Mesendoderm (in vitro differentiated cells): ENCODE measurements around the gene PTCH2. TPM values are rescaled to one million over a fixed set of nuclear protein-coding genes. Genes with fewer than 3 reads are reported as not detected.

Experiments used
- DNase-seq: peaks from one replicate; pipeline ENCODE4 v3.0.0; 2013
- H2AK5ac ChIP-seq: 2 replicates; pipeline ENCODE4 v1.6.1; 2013; ENCODE audit warnings: low read length, inconsistent platforms
- H2BK120ac ChIP-seq: 2 replicates; pipeline ENCODE4 v1.6.1; 2013; ENCODE audit warnings: low read depth, mild to moderate bottlenecking, low read length, moderate library complexity, mixed read lengths
- H2BK15ac ChIP-seq: replicated peaks from 2 replicates; pipeline ENCODE4 v1.6.1; 2013; ENCODE audit warnings: low read depth, mild to moderate bottlenecking, moderate library complexity
- H2BK5ac ChIP-seq: 2 replicates; pipeline ENCODE4 v1.6.1; 2013; ENCODE audit warnings: low read length, inconsistent platforms
- H3K18ac ChIP-seq: 2 replicates; pipeline ENCODE4 v1.6.1; 2013; ENCODE audit warnings: mild to moderate bottlenecking, low read length, mixed read lengths
- H3K23ac ChIP-seq: one replicate; pipeline ENCODE4 v1.6.1; 2013; ENCODE audit warnings: low read length
- H3K27ac ChIP-seq: 2 replicates; pipeline ENCODE4 v1.5.1; 2013; ENCODE audit warnings: low read depth, mild to moderate bottlenecking, inconsistent platforms, low read length, moderate library complexity
- H3K27me3 ChIP-seq: 2 replicates; pipeline ENCODE4 v1.6.1; 2013; ENCODE audit warnings: low read length, control low read depth, mild to moderate bottlenecking, inconsistent platforms; ENCODE audit not compliant: insufficient read depth, poor library complexity
- H3K36me3 ChIP-seq: 2 replicates; pipeline ENCODE4 v1.6.1; 2013; ENCODE audit warnings: low read length, inconsistent platforms; ENCODE audit not compliant: control insufficient read depth, insufficient read depth
- H3K4ac ChIP-seq: one replicate; pipeline ENCODE4 v1.6.1; 2013; ENCODE audit warnings: low read depth, mild to moderate bottlenecking, low read length, moderate library complexity
- H3K4me1 ChIP-seq: 2 replicates; pipeline ENCODE4 v1.6.1; 2013; ENCODE audit warnings: low read depth, low read length, inconsistent platforms; ENCODE audit not compliant: control insufficient read depth
- H3K4me2 ChIP-seq: 2 replicates; pipeline ENCODE4 v1.6.1; 2013; ENCODE audit warnings: low read length
- H3K4me3 ChIP-seq: 2 replicates; pipeline ENCODE4 v1.5.1; 2013; ENCODE audit warnings: mild to moderate bottlenecking, low read length
- H3K56ac ChIP-seq: one replicate; pipeline ENCODE4 v1.6.1; 2013; ENCODE audit warnings: low read length
- H3K79me1 ChIP-seq: 2 replicates; pipeline ENCODE4 v1.6.1; 2013; ENCODE audit warnings: low read length, inconsistent platforms
- H3K79me2 ChIP-seq: 2 replicates; pipeline ENCODE4 v1.6.1; 2013; ENCODE audit warnings: mild to moderate bottlenecking, low read length; ENCODE audit not compliant: control insufficient read depth, insufficient read depth
- H3K9ac ChIP-seq: 2 replicates; pipeline ENCODE4 v1.6.1; 2013; ENCODE audit warnings: low read length, inconsistent platforms
- H4K5ac ChIP-seq: one replicate; pipeline ENCODE4 v1.6.1; 2013; ENCODE audit warnings: low read length
- H4K8ac ChIP-seq: one replicate; pipeline ENCODE4 v1.6.1; 2013; ENCODE audit warnings: low read depth, mild to moderate bottlenecking, control low read depth, low read length, moderate library complexity
- WGBS: extraction: QIAGEN DNeasy Blood & Tissue Kit; methylation state at CpG from one replicate; pipeline ENCODE4 v1.1.7; 2013; ENCODE audit warnings: low lambda C conversion rate, missing lambda C conversion rate; ENCODE audit not compliant: insufficient coverage; ENCODE audit errors: extremely low coverage; 5-methylcytosine and 5-hydroxymethylcytosine counted together
- polyA plus RNA-seq, 2 experiments: library from polyadenylated mRNA; stranded (reverse); fragments of 200-250 nt; gene quantifications; one replicate each; pipeline ENCODE4 v1.2.3, GENCODE V29; 2013

Gene PTCH2, protein sequence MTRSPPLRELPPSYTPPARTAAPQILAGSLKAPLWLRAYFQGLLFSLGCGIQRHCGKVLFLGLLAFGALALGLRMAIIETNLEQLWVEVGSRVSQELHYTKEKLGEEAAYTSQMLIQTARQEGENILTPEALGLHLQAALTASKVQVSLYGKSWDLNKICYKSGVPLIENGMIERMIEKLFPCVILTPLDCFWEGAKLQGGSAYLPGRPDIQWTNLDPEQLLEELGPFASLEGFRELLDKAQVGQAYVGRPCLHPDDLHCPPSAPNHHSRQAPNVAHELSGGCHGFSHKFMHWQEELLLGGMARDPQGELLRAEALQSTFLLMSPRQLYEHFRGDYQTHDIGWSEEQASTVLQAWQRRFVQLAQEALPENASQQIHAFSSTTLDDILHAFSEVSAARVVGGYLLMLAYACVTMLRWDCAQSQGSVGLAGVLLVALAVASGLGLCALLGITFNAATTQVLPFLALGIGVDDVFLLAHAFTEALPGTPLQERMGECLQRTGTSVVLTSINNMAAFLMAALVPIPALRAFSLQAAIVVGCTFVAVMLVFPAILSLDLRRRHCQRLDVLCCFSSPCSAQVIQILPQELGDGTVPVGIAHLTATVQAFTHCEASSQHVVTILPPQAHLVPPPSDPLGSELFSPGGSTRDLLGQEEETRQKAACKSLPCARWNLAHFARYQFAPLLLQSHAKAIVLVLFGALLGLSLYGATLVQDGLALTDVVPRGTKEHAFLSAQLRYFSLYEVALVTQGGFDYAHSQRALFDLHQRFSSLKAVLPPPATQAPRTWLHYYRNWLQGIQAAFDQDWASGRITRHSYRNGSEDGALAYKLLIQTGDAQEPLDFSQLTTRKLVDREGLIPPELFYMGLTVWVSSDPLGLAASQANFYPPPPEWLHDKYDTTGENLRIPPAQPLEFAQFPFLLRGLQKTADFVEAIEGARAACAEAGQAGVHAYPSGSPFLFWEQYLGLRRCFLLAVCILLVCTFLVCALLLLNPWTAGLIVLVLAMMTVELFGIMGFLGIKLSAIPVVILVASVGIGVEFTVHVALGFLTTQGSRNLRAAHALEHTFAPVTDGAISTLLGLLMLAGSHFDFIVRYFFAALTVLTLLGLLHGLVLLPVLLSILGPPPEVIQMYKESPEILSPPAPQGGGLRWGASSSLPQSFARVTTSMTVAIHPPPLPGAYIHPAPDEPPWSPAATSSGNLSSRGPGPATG
- polyA plus RNA-seq (2013, experiment 1 of 2): 0.27 TPM
- 0.25 TPM for polyA plus RNA-seq (2013, experiment 2 of 2)

DNA sequence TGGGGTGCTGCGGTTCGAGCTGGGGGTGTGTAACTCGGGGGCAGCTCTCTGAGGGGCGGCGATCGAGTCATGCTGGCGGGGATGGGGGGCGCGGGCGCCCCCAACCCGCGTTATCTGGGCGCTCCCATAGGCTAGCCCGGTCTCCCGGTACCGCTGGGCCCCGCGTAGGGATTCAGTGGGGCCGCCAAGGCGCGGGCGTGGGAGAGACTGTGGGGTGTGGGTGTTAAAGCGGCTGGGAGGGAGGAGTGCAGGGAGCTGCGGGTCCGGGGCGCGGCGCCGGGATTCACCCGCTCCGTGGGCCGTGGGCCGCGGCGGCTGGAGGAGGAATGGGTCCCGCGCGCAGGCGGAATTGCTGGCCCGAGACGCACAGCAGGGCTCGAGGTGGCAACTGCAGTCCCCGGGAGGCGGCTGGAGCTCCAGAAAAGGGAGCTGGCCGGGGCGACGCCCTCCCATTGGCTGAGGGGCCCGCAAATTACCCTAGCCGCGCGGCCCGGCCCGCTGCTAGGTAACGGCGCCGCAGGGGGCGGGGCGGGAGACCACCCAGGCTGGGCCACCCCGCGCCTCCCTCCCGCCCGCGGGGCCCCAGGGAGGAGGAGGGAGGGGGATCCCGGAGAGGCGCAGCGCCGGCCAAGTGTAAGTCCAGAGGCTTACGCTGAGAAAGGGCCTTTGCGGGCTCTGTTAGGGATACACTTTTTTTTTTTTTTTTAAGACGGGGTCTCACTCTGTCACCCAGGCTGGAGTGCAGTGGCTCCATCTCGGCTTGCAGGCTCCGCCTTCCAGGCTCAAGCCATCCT, at the start of gene PTCH2:
PTCH2 (minus strand) TSS at position 392 of the 794 bp plus-strand sequence; CDS start at position 71, 321 bp downstream.
- H3K36me3 ChIP-seq: no peaks in the 10 kb centered on the region
- H3K4me2 ChIP-seq: peak within 1 kb of the TSS; percentile 56
- H3K18ac ChIP-seq: no peak within 1 kb of the TSS
- H2AK5ac ChIP-seq: no peak within 1 kb of the TSS
- no peaks in the 10 kb centered on the region for H3K79me2 ChIP-seq
- no peak within 1 kb of the TSS for H2BK5ac ChIP-seq
- no peak within 1 kb of the TSS for H3K4ac ChIP-seq
- H3K4me3 ChIP-seq: peak within 1 kb of the TSS; percentile 38
- no peak within 1 kb of the TSS for H4K8ac ChIP-seq
- peak within 1 kb of the TSS; percentile 53 for H3K9ac ChIP-seq
- no peak within 1 kb of the TSS for H3K27ac ChIP-seq
- H2BK15ac ChIP-seq: no peak within 1 kb of the TSS
- H3K27me3 ChIP-seq: no peaks in the 10 kb centered on the region
- no peak within 1 kb of the TSS for H4K5ac ChIP-seq
- H3K4me1 ChIP-seq: no peaks in the 10 kb centered on the region
- peak; percentile 88 for DNase-seq
- H3K79me1 ChIP-seq: no peaks in the 10 kb centered on the region
- H3K23ac ChIP-seq: no peak within 1 kb of the TSS
- H2BK120ac ChIP-seq: no peak within 1 kb of the TSS
- peak within 1 kb of the TSS; percentile 79 for H3K56ac ChIP-seq
- WGBS: no CpG with 5 or more reads among the region's 72 CpGs

DNA sequence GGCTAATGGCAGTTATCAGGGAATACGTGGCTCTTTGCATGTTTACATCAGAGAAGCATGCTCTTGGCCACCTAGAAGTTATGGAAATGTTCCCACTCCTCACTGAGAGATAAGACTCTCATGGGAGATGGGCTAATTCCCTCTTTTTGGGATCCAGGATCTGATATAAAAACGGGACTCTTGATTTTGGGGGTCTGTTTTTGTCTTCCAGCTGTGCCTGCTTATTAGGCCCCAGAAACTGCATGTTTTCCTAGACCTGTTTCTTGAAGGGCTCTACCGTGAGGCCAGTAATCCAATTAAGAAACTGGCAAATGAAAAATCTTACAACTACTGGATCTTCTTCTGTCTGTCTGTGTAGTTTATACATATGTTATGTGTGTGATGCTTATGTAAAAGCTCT, 47.0 kb upstream of the PTCH2 start:
- no peaks in the 10 kb centered on the region for H3K27me3 ChIP-seq
- WGBS: no CpG with 5 or more reads among the region's 3 CpGs
- H3K4me1 ChIP-seq: no peaks in the 10 kb centered on the region
- H3K4me2 ChIP-seq: no peak overlapping the region
- no peak overlapping the region for H3K56ac ChIP-seq
- H3K79me2 ChIP-seq: no peaks in the 10 kb centered on the region
- no peaks in the 10 kb centered on the region for H3K79me1 ChIP-seq
- no peak overlapping the region for H3K4ac ChIP-seq
- no peak overlapping the region for H3K18ac ChIP-seq
- no peak overlapping the region for H2BK120ac ChIP-seq
- H3K36me3 ChIP-seq: no peaks in the 10 kb centered on the region
- no peak overlapping the region for H4K8ac ChIP-seq
- H2AK5ac ChIP-seq: no peak overlapping the region
- H4K5ac ChIP-seq: no peak overlapping the region
- no peak overlapping the region for H3K27ac ChIP-seq
- peak; percentile 58 for DNase-seq
- no peak overlapping the region for H3K4me3 ChIP-seq
- H3K9ac ChIP-seq: no peak overlapping the region
- H2BK5ac ChIP-seq: no peak overlapping the region
- no peak overlapping the region for H2BK15ac ChIP-seq
- H3K23ac ChIP-seq: no peak overlapping the region

DNA sequence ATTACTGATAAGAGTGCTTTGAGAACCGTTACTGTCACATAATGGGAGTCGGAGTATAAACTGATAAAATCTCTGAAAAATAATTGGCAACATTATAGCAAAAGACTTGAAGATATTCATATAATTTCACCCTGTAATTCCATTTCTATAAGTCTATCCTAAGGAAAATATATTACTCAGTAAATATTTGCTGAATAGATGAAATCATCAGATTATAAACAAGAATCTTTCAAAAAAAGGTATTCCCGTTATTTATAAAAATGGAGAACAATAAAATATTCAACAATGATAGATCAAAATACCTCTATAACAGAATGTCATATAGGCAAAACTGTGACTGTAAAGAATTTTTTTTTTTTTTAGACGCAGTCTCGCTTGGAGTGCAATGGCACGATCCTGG, 42.4 kb upstream of the PTCH2 start:
- no peak overlapping the region for H3K56ac ChIP-seq
- H3K4me2 ChIP-seq: no peak overlapping the region
- H3K18ac ChIP-seq: no peak overlapping the region
- no peak overlapping the region for H4K8ac ChIP-seq
- H2BK5ac ChIP-seq: no peak overlapping the region
- no peaks in the 10 kb centered on the region for H3K36me3 ChIP-seq
- no peaks in the 10 kb centered on the region for H3K79me2 ChIP-seq
- H2AK5ac ChIP-seq: no peak overlapping the region
- no peak overlapping the region for H3K27ac ChIP-seq
- H3K9ac ChIP-seq: no peak overlapping the region
- H3K4me1 ChIP-seq: no peaks in the 10 kb centered on the region
- no CpG with 5 or more reads among the region's 6 CpGs for WGBS
- H3K4me3 ChIP-seq: no peak overlapping the region
- no peak for DNase-seq
- H3K23ac ChIP-seq: no peak overlapping the region
- H3K27me3 ChIP-seq: no peaks in the 10 kb centered on the region
- no peak overlapping the region for H4K5ac ChIP-seq
- H2BK15ac ChIP-seq: no peak overlapping the region
- no peak overlapping the region for H2BK120ac ChIP-seq
- no peaks in the 10 kb centered on the region for H3K79me1 ChIP-seq
- no peak overlapping the region for H3K4ac ChIP-seq

DNA sequence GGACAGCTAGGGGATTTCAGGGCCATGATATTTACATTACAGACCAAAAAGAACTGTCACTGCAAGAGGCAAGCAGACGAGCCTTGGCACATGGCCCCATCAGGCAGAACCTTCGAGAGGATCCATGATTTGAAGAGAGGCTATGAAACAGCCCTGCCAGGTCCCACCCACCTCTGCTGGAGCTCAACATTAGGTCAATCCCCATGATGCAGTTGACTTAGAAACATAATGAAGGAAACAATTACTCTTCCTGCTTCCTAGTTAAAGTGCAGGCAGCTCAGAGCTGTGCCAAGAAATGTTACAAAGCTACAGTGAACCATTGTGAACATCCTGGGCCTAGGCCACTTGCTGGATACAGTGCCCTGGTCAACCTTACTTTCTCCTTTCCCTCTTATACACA, 41.7 kb upstream of the PTCH2 start:
- Histone ChIP-seq H3K9ac (no peak overlapping the region), H3K79me2 (no peaks in the 10 kb centered on the region), H3K36me3 (no peaks in the 10 kb centered on the region), H2AK5ac (no peak overlapping the region), H4K8ac (no peak overlapping the region), H3K4me1 (no peaks in the 10 kb centered on the region), H3K23ac (no peak overlapping the region), H3K4me3 (no peak overlapping the region), H2BK5ac (no peak overlapping the region), H3K18ac (no peak overlapping the region), H2BK120ac (no peak overlapping the region), H3K4me2 (no peak overlapping the region), H3K27ac (no peak overlapping the region), H3K56ac (no peak overlapping the region), H2BK15ac (no peak overlapping the region), H3K79me1 (no peaks in the 10 kb centered on the region), H3K27me3 (no peaks in the 10 kb centered on the region), H4K5ac (no peak overlapping the region), H3K4ac (no peak overlapping the region)
- no peak for DNase-seq
- WGBS: no CpG with 5 or more reads among the region's 2 CpGs

DNA sequence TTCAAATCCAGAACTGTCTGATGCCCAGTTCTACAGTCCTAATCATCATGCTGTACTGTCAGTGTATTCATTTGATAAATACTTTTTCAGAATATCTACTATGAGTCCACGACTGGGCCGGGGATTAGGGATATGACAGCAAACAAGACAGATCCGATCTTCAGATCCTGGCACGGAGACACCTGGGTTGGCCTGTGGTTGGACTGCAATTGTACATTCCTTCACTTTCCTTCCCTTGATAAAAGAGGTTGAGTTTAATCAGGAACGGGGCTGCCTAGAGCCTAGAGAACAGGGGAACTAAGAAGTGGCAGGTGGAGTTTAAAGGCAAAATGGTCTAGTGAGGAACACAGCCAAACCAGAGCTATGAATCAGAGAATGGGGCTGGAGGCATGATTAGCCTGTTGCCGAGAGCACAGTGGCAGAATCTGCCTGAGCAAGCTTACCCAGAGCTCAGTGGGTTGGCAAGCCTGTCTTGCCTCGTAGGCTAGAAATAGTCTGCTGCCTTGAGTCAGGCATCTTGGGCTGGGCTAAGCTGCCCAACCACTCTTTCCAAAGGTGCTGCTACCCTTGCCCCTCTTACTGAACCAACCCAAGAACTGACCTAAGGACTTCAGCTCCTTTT, 38.1 kb upstream of the PTCH2 start:
- Histone ChIP-seq H3K27ac (no peak overlapping the region), H2BK5ac (no peak overlapping the region), H3K23ac (no peak overlapping the region), H3K4me3 (no peak overlapping the region), H4K8ac (no peak overlapping the region), H3K36me3 (no peaks in the 10 kb centered on the region), H3K27me3 (no peaks in the 10 kb centered on the region), H3K79me1 (no peaks in the 10 kb centered on the region), H3K4me1 (no peaks in the 10 kb centered on the region), H3K4me2 (no peak overlapping the region), H3K56ac (no peak overlapping the region), H3K9ac (no peak overlapping the region), H3K79me2 (no peaks in the 10 kb centered on the region), H3K4ac (no peak overlapping the region), H4K5ac (no peak overlapping the region), H2BK15ac (no peak overlapping the region), H3K18ac (no peak overlapping the region), H2AK5ac (no peak overlapping the region), H2BK120ac (no peak overlapping the region)
- WGBS: no CpG with 5 or more reads among the region's 7 CpGs
- no peak for DNase-seq
